ENCODE measurements around the gene ABRAXAS1. TPM values are rescaled to one million over a fixed set of nuclear protein-coding genes. Genes with fewer than 3 reads are reported as not detected.

The ABRAXAS1 gene
- total RNA-seq, 1 experiment from 2014 or later, result 24.7 TPM

DNA sequence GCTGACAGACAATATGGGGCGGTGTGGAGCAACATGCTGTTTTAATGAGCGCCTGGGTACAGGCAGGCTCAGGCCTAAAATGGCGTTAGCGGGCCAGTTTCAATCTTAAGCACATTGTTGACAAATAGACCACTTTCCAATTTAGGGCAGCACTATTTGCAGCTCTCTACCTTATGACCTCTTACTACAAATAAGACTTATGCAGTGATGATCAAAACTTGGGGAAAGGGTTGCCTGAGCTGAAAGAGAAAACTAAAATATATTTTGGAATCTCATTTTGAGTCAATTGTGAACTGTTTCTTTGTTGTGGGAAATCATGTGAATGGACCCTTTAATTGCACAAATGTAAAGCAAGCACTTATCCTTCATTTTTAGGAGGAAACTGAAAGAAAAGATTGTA is 25.5 kb upstream of the ABRAXAS1 start:
- Histone ChIP-seq H3K9me3 (ENCODE audit: control insufficient read depth, low read depth, low read length) (no peaks in the 10 kb centered on the region), H3K23me2 (ENCODE audit: insufficient read length, low read depth, low read length, poor library complexity, severe bottlenecking) (no peaks in the 10 kb centered on the region), H3K18ac (ENCODE audit: insufficient read length, low read depth, low read length) (no peak overlapping the region), H4K8ac (replicated peaks; ENCODE audit: insufficient read length, low read depth, low read length) (no peak overlapping the region), H3K4me1 (ENCODE audit: insufficient read depth, low read length) (no peaks in the 10 kb centered on the region), H2BK120ac (ENCODE audit: low read depth, low read length, poor library complexity, severe bottlenecking) (no peak overlapping the region), H3K56ac (ENCODE audit: insufficient read length, low read depth, low read length) (no peak overlapping the region), H3K27ac (ENCODE audit: insufficient read length, low read depth, low read length) (no peak overlapping the region), H2BK15ac (ENCODE audit: low read depth, low read length) (no peak overlapping the region), H3K9ac (ENCODE audit: extremely low read depth, insufficient read length, low read length) (no peak overlapping the region), H4K20me1 (ENCODE audit: control insufficient read depth, insufficient read depth, insufficient read length) (no peaks in the 10 kb centered on the region), H4K5ac (ENCODE audit: insufficient read length, low read depth, low read length) (no peak overlapping the region), H3K27me3 (ENCODE audit: insufficient read depth, low read length) (no peaks in the 10 kb centered on the region), H3K79me1 (ENCODE audit: insufficient read depth, low read depth, low read length, poor library complexity, severe bottlenecking) (no peaks in the 10 kb centered on the region), H4K91ac (ENCODE audit: insufficient read length, low read depth, low read length) (no peak overlapping the region), H2AK5ac (ENCODE audit: insufficient read length, low read length) (no peak overlapping the region), H3K79me2 (ENCODE audit: insufficient read depth, low read length) (no peaks in the 10 kb centered on the region), H3K4ac (ENCODE audit: low read depth, low read length) (no peak overlapping the region), H2BK20ac (ENCODE audit: low read depth, low read length, poor library complexity, severe bottlenecking) (no peak overlapping the region), H2BK12ac (ENCODE audit: insufficient read length, low read depth, low read length) (no peak overlapping the region), H2AFZ (ENCODE audit: low read length) (no peak overlapping the region), H3K4me2 (ENCODE audit: insufficient read depth, insufficient read length, low read length) (no peak overlapping the region), H2BK5ac (ENCODE audit: insufficient read length, low read length) (no peak overlapping the region), H3K23ac (ENCODE audit: insufficient read length, low read depth, low read length) (no peak overlapping the region), H3K14ac (ENCODE audit: insufficient read depth, low read length) (no peak overlapping the region), H3T11ph (ENCODE audit: low read length) (no peak overlapping the region)
- Mint-ChIP-seq H3K27me3 (ENCODE audit: low read depth) (no peaks in the 10 kb centered on the region), H3K36me3 (ENCODE audit: insufficient read depth in 1 of 3, low read depth in 3 of 3) (peaks cover 0 to 5% (median 2%) of the 10 kb centered on the region in 3 experiments; a peak in 1 of 7 replicates), H3K4me3 (no peak overlapping the region), H3K27ac (no peak overlapping the region), H3K4me1 (no peaks in the 10 kb centered on the region), H3K9me3 (no peaks in the 10 kb centered on the region; a peak in 1 of 5 replicates)
- DNase-seq, result no peak
- WGBS (ENCODE audit: extremely low coverage, insufficient read length, low lambda C conversion rate), result no CpG with 5 or more reads among the region's 4 CpGs
- TF ChIP-seq, protein P1, sequence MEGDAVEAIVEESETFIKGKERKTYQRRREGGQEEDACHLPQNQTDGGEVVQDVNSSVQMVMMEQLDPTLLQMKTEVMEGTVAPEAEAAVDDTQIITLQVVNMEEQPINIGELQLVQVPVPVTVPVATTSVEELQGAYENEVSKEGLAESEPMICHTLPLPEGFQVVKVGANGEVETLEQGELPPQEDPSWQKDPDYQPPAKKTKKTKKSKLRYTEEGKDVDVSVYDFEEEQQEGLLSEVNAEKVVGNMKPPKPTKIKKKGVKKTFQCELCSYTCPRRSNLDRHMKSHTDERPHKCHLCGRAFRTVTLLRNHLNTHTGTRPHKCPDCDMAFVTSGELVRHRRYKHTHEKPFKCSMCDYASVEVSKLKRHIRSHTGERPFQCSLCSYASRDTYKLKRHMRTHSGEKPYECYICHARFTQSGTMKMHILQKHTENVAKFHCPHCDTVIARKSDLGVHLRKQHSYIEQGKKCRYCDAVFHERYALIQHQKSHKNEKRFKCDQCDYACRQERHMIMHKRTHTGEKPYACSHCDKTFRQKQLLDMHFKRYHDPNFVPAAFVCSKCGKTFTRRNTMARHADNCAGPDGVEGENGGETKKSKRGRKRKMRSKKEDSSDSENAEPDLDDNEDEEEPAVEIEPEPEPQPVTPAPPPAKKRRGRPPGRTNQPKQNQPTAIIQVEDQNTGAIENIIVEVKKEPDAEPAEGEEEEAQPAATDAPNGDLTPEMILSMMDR (conservative IDR thresholded peaks at IDR 0.05), result no peak
